HG03039 (cell line): ENCODE data around the gene PRKAR1B.

Experiments used
- ATAC-seq: cut with Tn5 transposase; IDR thresholded peaks from one replicate; pipeline ENCODE4 v1.9.1; 2021; ENCODE audit warnings: mild to moderate bottlenecking, moderate library complexity; ENCODE audit not compliant: unreplicated experiment

Gene PRKAR1B

GRCh38 chr7:501526-501925 is 225.6 kb downstream of the PRKAR1B start:
- no peak for ATAC-seq

GRCh38 chr7:500521-501420 is 226.3 kb downstream of the PRKAR1B start:
- no peak for ATAC-seq

GRCh38 chr7:499853-500485 is 227.1 kb downstream of the PRKAR1B start:
- ATAC-seq: no peak
